ENCODE results near the gene CNTNAP2.
"Not testable (repeated sequence)": the region's sequence is repeated elsewhere in the genome, so short reads cannot be mapped to it uniquely, and the experiment has no call there.

CNTNAP2 gene

DNA sequence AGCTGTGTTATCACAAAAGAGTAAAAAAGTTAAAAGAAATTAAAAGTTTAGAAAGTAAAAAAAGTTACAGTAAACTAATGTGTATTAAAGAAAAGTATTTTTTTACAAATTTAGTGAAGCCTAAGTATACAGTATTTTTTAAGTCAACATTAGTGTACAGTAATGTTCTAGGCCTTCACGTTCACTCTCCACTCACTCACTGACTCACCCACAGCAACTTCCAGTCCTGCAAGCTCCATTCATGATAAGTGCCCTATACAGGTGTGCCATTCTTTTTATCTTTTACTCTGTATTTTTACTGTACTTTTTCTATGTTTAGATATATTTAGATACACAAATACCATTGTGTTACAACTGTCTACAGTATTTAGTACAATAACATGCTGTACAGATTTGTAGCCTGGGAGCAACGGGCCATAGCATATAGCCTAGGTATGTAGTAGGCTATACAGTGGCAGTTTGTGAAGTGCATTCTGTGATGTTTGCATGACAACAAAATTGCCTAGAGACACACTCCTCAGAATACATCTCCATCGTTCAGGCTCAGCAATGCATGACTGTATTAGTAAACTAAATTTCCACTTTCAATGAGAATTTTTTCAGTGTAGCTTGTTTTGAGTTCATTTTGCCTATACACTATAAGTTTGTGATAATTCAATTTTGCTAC lies 1934.0 kb downstream of the CNTNAP2 start:
- H3K27ac ChIP-seq = no peak overlapping the region
- no peak for DNase-seq (ENCODE audit: low spot score)
- TF ChIP-seq, protein P1, sequence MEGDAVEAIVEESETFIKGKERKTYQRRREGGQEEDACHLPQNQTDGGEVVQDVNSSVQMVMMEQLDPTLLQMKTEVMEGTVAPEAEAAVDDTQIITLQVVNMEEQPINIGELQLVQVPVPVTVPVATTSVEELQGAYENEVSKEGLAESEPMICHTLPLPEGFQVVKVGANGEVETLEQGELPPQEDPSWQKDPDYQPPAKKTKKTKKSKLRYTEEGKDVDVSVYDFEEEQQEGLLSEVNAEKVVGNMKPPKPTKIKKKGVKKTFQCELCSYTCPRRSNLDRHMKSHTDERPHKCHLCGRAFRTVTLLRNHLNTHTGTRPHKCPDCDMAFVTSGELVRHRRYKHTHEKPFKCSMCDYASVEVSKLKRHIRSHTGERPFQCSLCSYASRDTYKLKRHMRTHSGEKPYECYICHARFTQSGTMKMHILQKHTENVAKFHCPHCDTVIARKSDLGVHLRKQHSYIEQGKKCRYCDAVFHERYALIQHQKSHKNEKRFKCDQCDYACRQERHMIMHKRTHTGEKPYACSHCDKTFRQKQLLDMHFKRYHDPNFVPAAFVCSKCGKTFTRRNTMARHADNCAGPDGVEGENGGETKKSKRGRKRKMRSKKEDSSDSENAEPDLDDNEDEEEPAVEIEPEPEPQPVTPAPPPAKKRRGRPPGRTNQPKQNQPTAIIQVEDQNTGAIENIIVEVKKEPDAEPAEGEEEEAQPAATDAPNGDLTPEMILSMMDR (IDR thresholded peaks at IDR 0.05) = no peak
- no peak overlapping the region for H3K4me3 ChIP-seq

DNA sequence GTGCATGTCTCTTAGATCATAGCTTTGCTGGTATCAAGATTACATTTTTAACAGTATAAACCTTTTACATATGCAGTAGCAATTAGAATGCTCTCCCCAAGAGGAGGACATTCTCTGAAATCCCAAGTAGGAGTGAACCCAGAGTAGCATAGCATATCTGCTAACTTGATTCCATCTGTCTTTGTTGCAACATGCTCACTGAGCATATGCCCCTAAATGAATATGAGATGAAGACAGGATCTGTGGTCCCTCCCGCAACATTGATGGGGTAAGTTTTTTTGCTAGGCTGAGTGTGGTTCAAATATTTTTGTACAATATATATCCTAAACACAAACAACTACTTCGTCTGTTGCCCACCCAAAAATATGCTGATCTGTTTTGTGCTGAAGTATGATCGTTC lies 1939.8 kb downstream of the CNTNAP2 start:
- TF ChIP-seq, protein P1 (IDR thresholded peaks at IDR 0.05) = no peak
- no peak overlapping the region for H3K27ac ChIP-seq
- DNase-seq (ENCODE audit: low spot score) = no peak
- no peak overlapping the region for H3K4me3 ChIP-seq

DNA sequence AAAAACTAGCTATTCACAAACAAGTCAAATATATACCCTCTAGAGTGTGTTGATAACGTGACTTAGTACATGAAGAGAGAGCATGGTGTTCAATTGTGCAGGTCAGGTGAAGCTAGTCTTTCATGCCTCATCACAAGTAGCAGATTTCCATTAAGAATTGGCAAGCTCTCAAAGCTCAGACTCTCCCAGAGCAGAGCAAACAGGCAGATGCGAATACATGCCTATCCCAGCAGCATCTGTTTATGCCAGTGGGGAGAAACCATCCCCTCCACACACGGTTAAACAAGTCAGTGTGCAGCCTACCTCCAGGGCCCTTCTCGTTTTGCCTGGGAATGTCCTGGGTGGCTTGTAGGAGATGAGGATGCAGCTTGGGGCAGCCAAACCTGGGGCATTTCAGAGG lies 1941.5 kb downstream of the CNTNAP2 start:
- no peak overlapping the region for H3K4me3 ChIP-seq
- no peak for DNase-seq (ENCODE audit: low spot score)
- TF ChIP-seq, protein P1 (IDR thresholded peaks at IDR 0.05) = no peak
- H3K27ac ChIP-seq = no peak overlapping the region

DNA sequence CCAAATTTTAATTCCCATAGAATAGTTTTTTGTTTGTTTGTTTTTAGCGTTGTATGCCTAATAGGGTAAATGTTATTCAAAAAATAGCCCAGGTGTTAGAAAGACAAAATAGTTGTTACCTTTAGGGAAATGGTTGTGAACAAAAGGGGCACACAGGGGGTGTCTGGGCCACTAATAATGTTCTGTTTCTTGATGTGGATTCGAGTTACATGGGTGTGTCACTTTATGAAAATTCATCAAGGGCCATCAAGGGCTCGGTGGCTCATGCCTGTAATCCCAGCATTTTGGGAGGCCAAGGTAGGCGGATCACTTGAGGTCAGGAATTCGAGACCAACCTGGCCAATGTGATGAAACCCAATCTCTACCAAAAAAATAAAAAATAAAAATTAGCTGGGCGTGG lies 1942.2 kb downstream of the CNTNAP2 start:
- DNase-seq (ENCODE audit: low spot score) = no peak
- Histone ChIP-seq H3K27ac (no peak overlapping the region), H3K4me3 (no peak overlapping the region)
- TF ChIP-seq, protein P1 (IDR thresholded peaks at IDR 0.05) = no peak

DNA sequence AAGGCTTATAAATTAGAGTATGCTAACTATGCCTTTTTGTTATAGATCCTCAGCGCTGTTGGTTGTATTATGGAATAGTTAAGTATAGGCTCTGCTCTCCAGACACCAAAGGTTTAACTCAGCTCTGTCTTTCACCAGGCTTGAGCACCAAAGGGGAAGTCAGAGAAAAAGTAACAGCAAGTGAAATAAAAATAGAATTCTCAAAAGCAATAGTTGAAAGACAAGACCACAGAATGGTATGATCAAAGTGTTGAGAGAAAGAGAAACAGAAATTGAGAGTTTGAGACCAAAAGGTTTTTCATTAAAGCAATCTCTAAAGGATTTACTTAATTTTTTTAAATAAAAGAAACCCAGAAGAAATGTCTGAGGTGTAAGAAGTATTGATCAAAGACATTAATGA lies 1944.1 kb downstream of the CNTNAP2 start:
- Histone ChIP-seq H3K4me3 (no peak overlapping the region), H3K27ac (no peak overlapping the region)

DNA sequence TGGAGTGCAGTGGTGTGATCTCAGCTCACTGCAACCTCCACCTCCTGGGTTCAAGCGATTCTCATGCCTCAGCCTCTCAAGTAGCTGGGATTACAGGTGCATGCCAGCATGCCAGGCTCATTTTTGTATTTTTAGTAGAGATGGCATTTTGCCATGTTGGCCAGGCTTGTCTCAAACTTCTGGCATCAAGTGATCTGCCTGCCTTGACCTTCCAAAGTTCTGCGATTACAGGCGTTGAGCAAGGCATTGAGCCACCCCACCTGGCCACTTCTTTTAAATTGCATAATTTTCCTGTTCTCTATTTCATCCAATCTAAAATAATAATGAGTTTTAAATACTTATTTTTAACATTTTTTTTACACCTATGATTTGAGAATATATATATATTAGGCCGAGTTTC lies 1961.5 kb downstream of the CNTNAP2 start:
- H3K4me3 ChIP-seq; DNase-seq (ENCODE audit: low spot score); H3K27ac ChIP-seq: not testable (repeated sequence)

More for the DNA sequence above, 1944.1 kb downstream of the CNTNAP2 start:
- TF ChIP-seq, protein P1 (IDR thresholded peaks at IDR 0.05) = no peak
- no peak for DNase-seq (ENCODE audit: low spot score)

DNA sequence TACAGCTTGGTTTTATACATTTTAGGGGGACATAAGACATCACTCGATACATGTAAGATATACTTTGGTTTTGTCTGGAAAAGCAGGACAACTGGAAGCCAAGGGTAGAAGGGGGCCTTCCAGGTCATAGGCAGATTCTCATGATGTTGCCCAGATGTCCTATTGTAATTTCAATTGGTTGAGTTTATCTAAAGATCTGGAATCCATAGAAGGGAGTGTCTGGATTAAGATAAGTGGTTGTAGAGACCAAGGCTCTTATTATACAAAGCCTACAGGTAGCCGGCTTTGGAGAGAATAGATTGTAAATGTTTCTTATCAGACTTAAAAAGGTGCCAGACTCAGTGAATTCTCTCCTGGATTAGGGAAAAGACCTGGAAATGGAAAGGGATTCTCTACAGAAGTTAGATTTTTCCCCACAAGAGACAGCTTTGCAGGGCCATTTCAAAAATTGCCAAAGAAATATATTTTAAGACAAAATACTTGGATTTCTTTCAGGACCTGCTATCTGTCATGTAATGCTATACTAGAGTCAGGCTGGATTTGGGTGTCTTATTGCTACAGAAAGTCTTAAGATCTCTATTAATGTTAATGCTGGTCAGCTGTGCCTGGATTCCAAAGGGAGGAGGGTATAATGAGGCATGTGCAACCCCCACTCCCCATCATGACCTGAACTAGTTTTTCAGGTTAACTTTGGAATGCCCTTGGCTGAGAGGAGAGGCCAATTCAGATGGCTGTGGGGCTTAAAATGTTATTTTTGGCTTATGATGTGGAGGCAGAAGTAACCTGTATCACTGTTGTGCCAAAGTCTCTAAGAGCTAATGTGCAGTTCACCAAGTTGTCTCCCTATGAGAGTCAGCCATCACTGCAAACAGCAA lies 1962.8 kb downstream of the CNTNAP2 start:
- Histone ChIP-seq H3K27ac (no peak overlapping the region), H3K4me3 (no peak overlapping the region)
- TF ChIP-seq, protein P1 (IDR thresholded peaks at IDR 0.05) = no peak
- DNase-seq (ENCODE audit: low spot score) = no peak

Measured in coronary artery (tissue), 2 donors.